Caki2 (cell line): ENCODE results near the gene GOLGA6C. TPM values are rescaled to one million over a fixed set of nuclear protein-coding genes. Genes with fewer than 3 reads are reported as not detected.
"Not testable (repeated sequence)": the region's sequence is repeated elsewhere in the genome, so short reads cannot be mapped to it uniquely, and the experiment has no call there.

ENCODE experiments used
- DNase-seq: peaks from one replicate; pipeline ENCODE4 v3.0.0-alpha.2; 2015; ENCODE audit warnings: low read depth
- in situ Hi-C: cut with HindIII; loops from 2 replicates; pipeline ENCODE4 v1.10.0; 2016; ENCODE audit warnings: low sequenced_read_pairs, low pct_unique_long_range_greater_than_20kb, mixed read lengths
- total RNA-seq: library from RNA; depleted of rRNA; stranded (reverse); fragments of >200 nt; shearing (Covaris generic); gene quantifications from 2 replicates; pipeline ENCODE4 v1.2.3, GENCODE V29; 2014; ENCODE audit warnings: low replicate concordance

GOLGA6C gene
- total RNA-seq, 1 experiment from 2014 or later = not detected

- in situ Hi-C loops, DNase-seq: not testable (repeated sequence)
These were observed 32.9 kb upstream of the GOLGA6C start for GRCh38 chr15:75225102-75225836.

GRCh38 chr15:75225951-75226732 lies 32.0 kb upstream of the GOLGA6C start:
- DNase-seq = no peak
- in situ Hi-C loops = no loop called here

- in situ Hi-C loops, DNase-seq: not testable (repeated sequence)
These were observed 31.0 kb upstream of the GOLGA6C start for GRCh38 chr15:75227112-75227511.

GRCh38 chr15:75227663-75228280 lies 30.4 kb upstream of the GOLGA6C start:
- in situ Hi-C loops = no loop called here
- no peak for DNase-seq

- DNase-seq = no peak
- in situ Hi-C loops = no loop called here
These were observed 29.3 kb upstream of the GOLGA6C start for GRCh38 chr15:75228787-75229186.

- in situ Hi-C loops = no loop called here
- no peak for DNase-seq
These were observed 28.7 kb upstream of the GOLGA6C start for GRCh38 chr15:75229191-75230015.

GRCh38 chr15:75230016-75230343 lies 28.2 kb upstream of the GOLGA6C start:
- in situ Hi-C loops = no loop called here
- DNase-seq = no peak

- in situ Hi-C loops = no loop called here
These were observed 27.4 kb upstream of the GOLGA6C start for GRCh38 chr15:75230551-75231371.

GRCh38 chr15:75231836-75232235 lies 26.3 kb upstream of the GOLGA6C start:
- in situ Hi-C loops = no loop called here
- no peak for DNase-seq

More at GRCh38 chr15:75230551-75231371, 27.4 kb upstream of the GOLGA6C start:
- DNase-seq = no peak

GRCh38 chr15:75232252-75232813 lies 25.8 kb upstream of the GOLGA6C start:
- in situ Hi-C loops = no loop called here
- no peak for DNase-seq

- in situ Hi-C loops = no loop called here
- no peak for DNase-seq
These were observed 25.2 kb upstream of the GOLGA6C start for GRCh38 chr15:75232826-75233503.

GRCh38 chr15:75233504-75234190 lies 24.5 kb upstream of the GOLGA6C start:
- in situ Hi-C loops = no loop called here
- no peak for DNase-seq

- DNase-seq = no peak
- in situ Hi-C loops = no loop called here
These were observed 23.8 kb upstream of the GOLGA6C start for GRCh38 chr15:75234191-75234810.

GRCh38 chr15:75235051-75235673 lies 23.0 kb upstream of the GOLGA6C start:
- in situ Hi-C loops = no loop called here
- DNase-seq = no peak
